SK-N-SH treated with all-trans-retinoic acid at 6 μM for 48 hours (cell line): Measurements from ENCODE around the gene NECTIN4.

Source experiments
- ATAC-seq: fragments of 200-7000 bp; cut with Tn5 transposase; 3 replicates; pipeline ENCODE4 v1.9.1; 2020; ENCODE audit warnings: mild to moderate bottlenecking, moderate library complexity
- ARNTL ChIP-seq: fragments of 450-650 bp; formaldehyde crosslinking; IDR thresholded peaks from 2 replicates; pipeline ENCODE4 v1.5.0; 2020; ENCODE audit warnings: low read depth, mild to moderate bottlenecking, moderate library complexity, borderline replicate concordance
- BACH2 ChIP-seq: fragments of 250-450 bp; sonication (Bioruptor Pico); IDR thresholded peaks from 2 replicates; pipeline ENCODE4 v1.9.0; 2021; ENCODE audit warnings: mild to moderate bottlenecking, borderline replicate concordance
- CSDC2 ChIP-seq: fragments of 250-450 bp; sonication (Bioruptor Pico); IDR thresholded peaks from 2 replicates; pipeline ENCODE4 v1.5.0; 2020; ENCODE audit warnings: mild to moderate bottlenecking, moderate library complexity
- ESRRG ChIP-seq: fragments of 250-450 bp; sonication (Bioruptor Pico); IDR thresholded peaks from 2 replicates; pipeline ENCODE4 v1.6.1; 2021; ENCODE audit warnings: mild to moderate bottlenecking
- ISL1 ChIP-seq: fragments of 250-450 bp; sonication (Bioruptor Pico); IDR thresholded peaks from 2 replicates; pipeline ENCODE4 v2.1.2; 2022; ENCODE audit warnings: mild to moderate bottlenecking, moderate library complexity
- OSR1 ChIP-seq: fragments of 250-450 bp; sonication (Bioruptor Pico); IDR thresholded peaks from 2 replicates; pipeline ENCODE4 v1.8.0; 2022; ENCODE audit warnings: moderate library complexity, mild to moderate bottlenecking, inconsistent platforms
- PPARA ChIP-seq: fragments of 250-450 bp; sonication (Bioruptor Pico); IDR thresholded peaks from 2 replicates; pipeline ENCODE4 v1.5.0; 2020; ENCODE audit warnings: mild to moderate bottlenecking, borderline replicate concordance
- RARB ChIP-seq: fragments of 250-450 bp; sonication (Bioruptor Pico); IDR thresholded peaks from 2 replicates; pipeline ENCODE4 v1.8.0; 2021; ENCODE audit warnings: mild to moderate bottlenecking, moderate library complexity
- SNAI2 ChIP-seq: fragments of 250-450 bp; sonication (Bioruptor Pico); IDR thresholded peaks from 2 replicates; pipeline ENCODE4 v1.5.0; 2020; ENCODE audit warnings: mild to moderate bottlenecking, moderate library complexity
- TCF4 ChIP-seq: fragments of 250-450 bp; sonication (Bioruptor Pico); IDR thresholded peaks from 2 replicates; pipeline ENCODE4 v1.8.0; 2021; ENCODE audit warnings: mild to moderate bottlenecking, moderate library complexity, borderline replicate concordance
- TOX ChIP-seq: fragments of 250-450 bp; sonication (Bioruptor Pico); IDR thresholded peaks from 2 replicates; pipeline ENCODE4 v1.8.0; 2021; ENCODE audit warnings: mild to moderate bottlenecking, moderate library complexity, borderline replicate concordance
- ZC3H10 ChIP-seq: fragments of 250-450 bp; sonication (Bioruptor Pico); IDR thresholded peaks from 2 replicates; pipeline ENCODE4 v1.5.1; 2021; ENCODE audit warnings: mild to moderate bottlenecking, moderate library complexity
- ZFP3 ChIP-seq: fragments of 250-450 bp; sonication (Bioruptor Pico); IDR thresholded peaks from 2 replicates; pipeline ENCODE4 v1.5.0; 2020; ENCODE audit warnings: mild to moderate bottlenecking, moderate library complexity
- ZFP30 ChIP-seq: fragments of 450-650 bp; formaldehyde crosslinking; IDR thresholded peaks from 2 replicates; pipeline ENCODE4 v1.5.0; 2022; ENCODE audit warnings: mild to moderate bottlenecking, moderate library complexity
- ZNF565 ChIP-seq: fragments of 450-650 bp; formaldehyde crosslinking; conservative IDR thresholded peaks from 2 replicates; pipeline ENCODE4 v1.5.0; 2020; ENCODE audit warnings: low read depth, mild to moderate bottlenecking, moderate library complexity
- ZNF70 ChIP-seq: fragments of 450-650 bp; formaldehyde crosslinking; IDR thresholded peaks from 2 replicates; pipeline ENCODE4 v1.5.0; 2020; ENCODE audit warnings: mild to moderate bottlenecking, moderate library complexity
- ZNF8 ChIP-seq: fragments of 450-650 bp; formaldehyde crosslinking; IDR thresholded peaks from 2 replicates; pipeline ENCODE4 v1.5.0; 2020; ENCODE audit warnings: mild to moderate bottlenecking, moderate library complexity
- TF ChIP-seq, protein P1 (sequence below): fragments of 250-450 bp; sonication (Bioruptor Pico); IDR thresholded peaks from 2 replicates; pipeline ENCODE4 v1.8.0; 2020; ENCODE audit warnings: mild to moderate bottlenecking, moderate library complexity, borderline replicate concordance
- TF ChIP-seq, protein P2 (sequence below): fragments of 250-450 bp; sonication (Bioruptor Pico); IDR thresholded peaks from 2 replicates; pipeline ENCODE4 v1.5.0; 2020; ENCODE audit warnings: mild to moderate bottlenecking, moderate library complexity
- TF ChIP-seq, protein P3 (sequence below): fragments of 250-450 bp; sonication (Bioruptor Pico); IDR thresholded peaks from 2 replicates; pipeline ENCODE4 v1.5.1; 2021; ENCODE audit warnings: mild to moderate bottlenecking, moderate library complexity
- TF ChIP-seq, protein P4 (sequence below): fragments of 250-450 bp; sonication (Bioruptor Pico); IDR thresholded peaks from 2 replicates; pipeline ENCODE4 v1.5.1; 2020; ENCODE audit warnings: low read depth, mild to moderate bottlenecking, moderate library complexity
- TF ChIP-seq, protein P5 (sequence below): fragments of 250-450 bp; sonication (Bioruptor Pico); IDR thresholded peaks from 2 replicates; pipeline ENCODE4 v1.8.0; 2021; ENCODE audit warnings: low read depth, mild to moderate bottlenecking, moderate library complexity, borderline replicate concordance

NECTIN4 gene

DNA sequence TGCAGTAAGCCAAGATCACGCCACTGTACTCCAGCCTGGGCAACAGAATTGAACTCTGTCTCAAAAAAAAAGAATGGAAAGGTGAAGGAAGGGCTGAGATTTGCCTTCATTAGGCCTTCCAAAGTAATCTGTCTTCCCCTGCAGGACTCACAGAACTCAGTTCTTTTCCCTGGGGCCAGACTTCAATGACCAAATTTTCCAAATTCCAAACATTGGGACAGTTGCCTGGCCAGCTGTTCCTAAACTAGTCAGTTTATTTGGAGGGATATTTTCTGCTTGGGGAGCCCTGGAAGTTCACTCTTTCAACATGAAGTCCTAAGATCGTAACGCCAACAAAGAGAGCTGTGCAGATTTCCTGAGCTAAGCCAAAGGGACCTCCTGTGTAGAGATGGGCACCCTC is 48.5 kb upstream of the NECTIN4 start:
- TF ChIP-seq ZC3H10 (no peak), SNAI2 (CRISPR knock-in tag) (no peak), OSR1 (CRISPR knock-in tag) (no peak), RARB (CRISPR knock-in tag) (no peak), ZNF8 (no peak), ARNTL (no peak), ZFP3 (no peak), ZNF70 (CRISPR knock-in tag) (no peak), ZFP30 (CRISPR knock-in tag) (no peak), ISL1 (CRISPR knock-in tag) (no peak), CSDC2 (CRISPR knock-in tag) (no peak), ESRRG (no peak), ZNF565 (no peak), PPARA (CRISPR knock-in tag) (no peak), TCF4 (CRISPR knock-in tag) (no peak), TOX (CRISPR knock-in tag) (no peak), BACH2 (no peak)
- TF ChIP-seq, protein P1, sequence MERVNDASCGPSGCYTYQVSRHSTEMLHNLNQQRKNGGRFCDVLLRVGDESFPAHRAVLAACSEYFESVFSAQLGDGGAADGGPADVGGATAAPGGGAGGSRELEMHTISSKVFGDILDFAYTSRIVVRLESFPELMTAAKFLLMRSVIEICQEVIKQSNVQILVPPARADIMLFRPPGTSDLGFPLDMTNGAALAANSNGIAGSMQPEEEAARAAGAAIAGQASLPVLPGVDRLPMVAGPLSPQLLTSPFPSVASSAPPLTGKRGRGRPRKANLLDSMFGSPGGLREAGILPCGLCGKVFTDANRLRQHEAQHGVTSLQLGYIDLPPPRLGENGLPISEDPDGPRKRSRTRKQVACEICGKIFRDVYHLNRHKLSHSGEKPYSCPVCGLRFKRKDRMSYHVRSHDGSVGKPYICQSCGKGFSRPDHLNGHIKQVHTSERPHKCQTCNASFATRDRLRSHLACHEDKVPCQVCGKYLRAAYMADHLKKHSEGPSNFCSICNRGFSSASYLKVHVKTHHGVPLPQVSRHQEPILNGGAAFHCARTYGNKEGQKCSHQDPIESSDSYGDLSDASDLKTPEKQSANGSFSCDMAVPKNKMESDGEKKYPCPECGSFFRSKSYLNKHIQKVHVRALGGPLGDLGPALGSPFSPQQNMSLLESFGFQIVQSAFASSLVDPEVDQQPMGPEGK (CRISPR knock-in tag), result no peak
- TF ChIP-seq, protein P2, sequence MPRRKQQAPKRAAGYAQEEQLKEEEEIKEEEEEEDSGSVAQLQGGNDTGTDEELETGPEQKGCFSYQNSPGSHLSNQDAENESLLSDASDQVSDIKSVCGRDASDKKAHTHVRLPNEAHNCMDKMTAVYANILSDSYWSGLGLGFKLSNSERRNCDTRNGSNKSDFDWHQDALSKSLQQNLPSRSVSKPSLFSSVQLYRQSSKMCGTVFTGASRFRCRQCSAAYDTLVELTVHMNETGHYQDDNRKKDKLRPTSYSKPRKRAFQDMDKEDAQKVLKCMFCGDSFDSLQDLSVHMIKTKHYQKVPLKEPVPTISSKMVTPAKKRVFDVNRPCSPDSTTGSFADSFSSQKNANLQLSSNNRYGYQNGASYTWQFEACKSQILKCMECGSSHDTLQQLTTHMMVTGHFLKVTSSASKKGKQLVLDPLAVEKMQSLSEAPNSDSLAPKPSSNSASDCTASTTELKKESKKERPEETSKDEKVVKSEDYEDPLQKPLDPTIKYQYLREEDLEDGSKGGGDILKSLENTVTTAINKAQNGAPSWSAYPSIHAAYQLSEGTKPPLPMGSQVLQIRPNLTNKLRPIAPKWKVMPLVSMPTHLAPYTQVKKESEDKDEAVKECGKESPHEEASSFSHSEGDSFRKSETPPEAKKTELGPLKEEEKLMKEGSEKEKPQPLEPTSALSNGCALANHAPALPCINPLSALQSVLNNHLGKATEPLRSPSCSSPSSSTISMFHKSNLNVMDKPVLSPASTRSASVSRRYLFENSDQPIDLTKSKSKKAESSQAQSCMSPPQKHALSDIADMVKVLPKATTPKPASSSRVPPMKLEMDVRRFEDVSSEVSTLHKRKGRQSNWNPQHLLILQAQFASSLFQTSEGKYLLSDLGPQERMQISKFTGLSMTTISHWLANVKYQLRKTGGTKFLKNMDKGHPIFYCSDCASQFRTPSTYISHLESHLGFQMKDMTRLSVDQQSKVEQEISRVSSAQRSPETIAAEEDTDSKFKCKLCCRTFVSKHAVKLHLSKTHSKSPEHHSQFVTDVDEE (CRISPR knock-in tag), result no peak
- TF ChIP-seq, protein P3, sequence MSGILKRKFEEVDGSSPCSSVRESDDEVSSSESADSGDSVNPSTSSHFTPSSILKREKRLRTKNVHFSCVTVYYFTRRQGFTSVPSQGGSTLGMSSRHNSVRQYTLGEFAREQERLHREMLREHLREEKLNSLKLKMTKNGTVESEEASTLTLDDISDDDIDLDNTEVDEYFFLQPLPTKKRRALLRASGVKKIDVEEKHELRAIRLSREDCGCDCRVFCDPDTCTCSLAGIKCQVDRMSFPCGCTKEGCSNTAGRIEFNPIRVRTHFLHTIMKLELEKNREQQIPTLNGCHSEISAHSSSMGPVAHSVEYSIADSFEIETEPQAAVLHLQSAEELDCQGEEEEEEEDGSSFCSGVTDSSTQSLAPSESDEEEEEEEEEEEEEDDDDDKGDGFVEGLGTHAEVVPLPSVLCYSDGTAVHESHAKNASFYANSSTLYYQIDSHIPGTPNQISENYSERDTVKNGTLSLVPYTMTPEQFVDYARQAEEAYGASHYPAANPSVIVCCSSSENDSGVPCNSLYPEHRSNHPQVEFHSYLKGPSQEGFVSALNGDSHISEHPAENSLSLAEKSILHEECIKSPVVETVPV (CRISPR knock-in tag), result no peak
- ATAC-seq, result no peak

DNA sequence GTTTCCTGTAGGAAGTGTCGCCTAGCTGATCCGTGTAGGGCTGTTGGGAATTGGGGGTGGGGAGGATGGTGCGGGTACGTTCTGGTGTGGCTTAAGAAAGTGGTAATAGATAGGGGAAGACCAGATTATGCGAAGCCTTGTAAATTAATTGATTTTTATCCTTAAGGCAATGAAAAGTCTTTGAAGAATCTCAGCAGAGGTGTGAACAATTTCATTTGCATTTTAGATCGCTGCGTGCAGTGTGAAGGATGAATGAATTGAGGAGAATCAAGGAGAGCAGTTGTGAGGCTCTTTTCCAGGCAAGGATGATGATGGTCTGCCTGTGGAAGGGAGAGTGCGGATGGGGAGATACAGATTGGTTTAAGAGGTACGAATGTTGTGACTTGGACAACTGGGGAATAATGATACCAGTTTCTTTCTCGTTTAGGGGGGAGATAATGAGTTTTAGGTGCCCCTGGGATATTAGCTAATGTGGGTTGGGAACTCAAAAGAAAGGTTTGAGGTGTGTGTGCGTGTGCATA is 43.9 kb upstream of the NECTIN4 start:
- ATAC-seq, result peak; percentile 11
- TF ChIP-seq CSDC2 (CRISPR knock-in tag) (no peak), RARB (CRISPR knock-in tag) (no peak), ZNF8 (no peak), ZFP3 (no peak), SNAI2 (CRISPR knock-in tag) (no peak), ESRRG (no peak)
- TF ChIP-seq, protein P4, sequence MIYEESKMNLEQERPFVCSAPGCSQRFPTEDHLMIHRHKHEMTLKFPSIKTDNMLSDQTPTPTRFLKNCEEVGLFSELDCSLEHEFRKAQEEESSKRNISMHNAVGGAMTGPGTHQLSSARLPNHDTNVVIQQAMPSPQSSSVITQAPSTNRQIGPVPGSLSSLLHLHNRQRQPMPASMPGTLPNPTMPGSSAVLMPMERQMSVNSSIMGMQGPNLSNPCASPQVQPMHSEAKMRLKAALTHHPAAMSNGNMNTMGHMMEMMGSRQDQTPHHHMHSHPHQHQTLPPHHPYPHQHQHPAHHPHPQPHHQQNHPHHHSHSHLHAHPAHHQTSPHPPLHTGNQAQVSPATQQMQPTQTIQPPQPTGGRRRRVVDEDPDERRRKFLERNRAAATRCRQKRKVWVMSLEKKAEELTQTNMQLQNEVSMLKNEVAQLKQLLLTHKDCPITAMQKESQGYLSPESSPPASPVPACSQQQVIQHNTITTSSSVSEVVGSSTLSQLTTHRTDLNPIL (CRISPR knock-in tag), result no peak
- TF ChIP-seq, protein P3 (CRISPR knock-in tag), result no peak
- TF ChIP-seq, all 23 proteins: peak for 0

DNA sequence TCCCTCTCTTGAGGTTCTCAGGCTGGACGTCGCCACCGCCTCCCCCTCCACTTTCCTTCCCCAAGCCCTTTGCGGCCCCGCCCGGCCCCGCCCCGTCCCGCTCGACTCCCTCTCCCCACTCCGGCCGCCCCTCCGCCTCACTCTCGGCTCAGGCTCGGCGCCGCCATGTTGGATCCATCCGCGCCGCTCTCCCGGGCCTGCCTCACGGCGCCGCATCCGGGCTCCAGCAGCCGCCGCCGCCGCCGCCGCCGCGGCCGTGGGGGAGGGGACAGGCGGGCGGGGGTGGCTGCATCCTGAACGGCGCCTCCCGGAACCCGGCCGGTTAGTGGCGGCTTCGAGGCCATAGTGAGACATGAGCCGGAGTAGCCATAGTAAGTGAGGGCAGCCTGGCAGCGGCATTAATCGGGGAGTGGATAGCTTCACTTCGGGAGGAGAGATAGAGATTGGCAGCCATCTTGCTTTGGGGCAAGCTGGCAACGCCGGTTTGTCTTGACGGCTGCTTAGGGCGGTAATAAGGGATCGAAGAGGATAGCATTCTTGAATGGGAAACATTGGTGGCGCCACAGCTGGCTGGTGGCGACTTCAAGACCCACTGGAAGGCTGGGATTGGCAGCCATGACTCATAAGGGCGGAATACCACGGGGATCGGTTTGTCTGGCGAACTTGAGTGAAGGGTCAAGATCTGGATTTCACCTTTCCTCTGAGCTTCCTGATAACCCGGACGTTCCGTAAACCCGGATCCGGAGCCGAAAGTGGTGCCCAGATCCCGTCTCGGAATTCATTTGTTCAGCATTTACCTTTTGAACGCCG is 43.3 kb upstream of the NECTIN4 start, which contains the start of gene DEDD:
TSS of gene DEDD (minus strand) at position 258 of the 810 bp plus-strand sequence. CDS start 8,205 bp downstream, outside the sequence.
- peak; percentile 95 for ATAC-seq
- 0 out of 2 replicates have a peak, but pooled peaks have one; percentile 6 for TF ChIP-seq TOX (CRISPR knock-in tag)
- TF ChIP-seq, protein P5, sequence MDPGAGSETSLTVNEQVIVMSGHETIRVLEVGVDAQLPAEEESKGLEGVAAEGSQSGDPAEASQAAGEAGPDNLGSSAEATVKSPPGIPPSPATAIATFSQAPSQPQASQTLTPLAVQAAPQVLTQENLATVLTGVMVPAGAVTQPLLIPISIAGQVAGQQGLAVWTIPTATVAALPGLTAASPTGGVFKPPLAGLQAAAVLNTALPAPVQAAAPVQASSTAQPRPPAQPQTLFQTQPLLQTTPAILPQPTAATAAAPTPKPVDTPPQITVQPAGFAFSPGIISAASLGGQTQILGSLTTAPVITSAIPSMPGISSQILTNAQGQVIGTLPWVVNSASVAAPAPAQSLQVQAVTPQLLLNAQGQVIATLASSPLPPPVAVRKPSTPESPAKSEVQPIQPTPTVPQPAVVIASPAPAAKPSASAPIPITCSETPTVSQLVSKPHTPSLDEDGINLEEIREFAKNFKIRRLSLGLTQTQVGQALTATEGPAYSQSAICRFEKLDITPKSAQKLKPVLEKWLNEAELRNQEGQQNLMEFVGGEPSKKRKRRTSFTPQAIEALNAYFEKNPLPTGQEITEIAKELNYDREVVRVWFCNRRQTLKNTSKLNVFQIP, result peak; percentile 24; the same call in 1 of the 2 replicates
- TF ChIP-seq, protein P2 (CRISPR knock-in tag), result peak; percentile 69
- TF ChIP-seq CSDC2 (CRISPR knock-in tag), result peak; percentile 69; the same call in 1 of the 2 replicates
- no peak for TF ChIP-seq ZFP3
- no peak for TF ChIP-seq ARNTL
